ENCODE results near the gene NR3C2. TPM values are rescaled to one million over a fixed set of nuclear protein-coding genes. Genes with fewer than 3 reads are reported as not detected.

NR3C2 gene
- total and polyA plus RNA-seq, 3 donors from 2014 or later = 17.6 to 28.1 (median 19.9) TPM

DNA sequence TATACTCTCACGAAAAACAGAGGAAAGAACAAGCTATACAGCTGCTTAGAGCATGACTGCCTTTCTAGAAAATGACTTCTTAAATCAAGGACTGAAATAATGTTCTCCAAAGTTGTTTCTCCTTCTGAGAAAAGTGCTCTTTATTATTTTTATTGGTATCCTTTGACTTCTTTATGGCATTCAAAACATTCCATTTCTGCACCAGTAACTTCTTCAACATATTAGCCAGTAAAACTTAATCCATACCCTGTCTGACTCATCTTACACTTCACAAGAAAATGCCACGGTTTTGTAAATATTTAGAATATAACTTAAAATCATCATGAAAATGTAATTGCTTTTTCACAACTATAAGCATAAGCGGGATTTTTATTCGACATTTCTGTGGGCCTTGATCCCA is 180.4 kb downstream of the NR3C2 start:
- no peaks in the 10 kb centered on the region for H3K27me3 ChIP-seq
- H3K9me3 ChIP-seq = no peaks in the 10 kb centered on the region
- no peak for DNase-seq
- intact Hi-C loops (cut with DNase I; ENCODE audit: low total_unique reads) = no loop called here
- H3K4me1 ChIP-seq = no peaks in the 10 kb centered on the region
- TF ChIP-seq, protein P1, sequence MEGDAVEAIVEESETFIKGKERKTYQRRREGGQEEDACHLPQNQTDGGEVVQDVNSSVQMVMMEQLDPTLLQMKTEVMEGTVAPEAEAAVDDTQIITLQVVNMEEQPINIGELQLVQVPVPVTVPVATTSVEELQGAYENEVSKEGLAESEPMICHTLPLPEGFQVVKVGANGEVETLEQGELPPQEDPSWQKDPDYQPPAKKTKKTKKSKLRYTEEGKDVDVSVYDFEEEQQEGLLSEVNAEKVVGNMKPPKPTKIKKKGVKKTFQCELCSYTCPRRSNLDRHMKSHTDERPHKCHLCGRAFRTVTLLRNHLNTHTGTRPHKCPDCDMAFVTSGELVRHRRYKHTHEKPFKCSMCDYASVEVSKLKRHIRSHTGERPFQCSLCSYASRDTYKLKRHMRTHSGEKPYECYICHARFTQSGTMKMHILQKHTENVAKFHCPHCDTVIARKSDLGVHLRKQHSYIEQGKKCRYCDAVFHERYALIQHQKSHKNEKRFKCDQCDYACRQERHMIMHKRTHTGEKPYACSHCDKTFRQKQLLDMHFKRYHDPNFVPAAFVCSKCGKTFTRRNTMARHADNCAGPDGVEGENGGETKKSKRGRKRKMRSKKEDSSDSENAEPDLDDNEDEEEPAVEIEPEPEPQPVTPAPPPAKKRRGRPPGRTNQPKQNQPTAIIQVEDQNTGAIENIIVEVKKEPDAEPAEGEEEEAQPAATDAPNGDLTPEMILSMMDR (IDR thresholded peaks at IDR 0.05) = no peak
- TF ChIP-seq POLR2A (IDR thresholded peaks at IDR 0.05) = no peak
- 71 to 84% methylated on average over 4 of the region's 4 CpGs for whole genome bisulfite sequencing, 2 donors
- H3K36me3 ChIP-seq (ENCODE audit: low read depth, missing control alignments) = no peaks in the 10 kb centered on the region
- no peak overlapping the region for H3K27ac ChIP-seq
- H3K4me3 ChIP-seq = no peak overlapping the region

- Histone ChIP-seq H3K4me3 (no peak overlapping the region), H3K27me3 (no peaks in the 10 kb centered on the region), H3K4me1 (no peaks in the 10 kb centered on the region), H3K9me3 (no peaks in the 10 kb centered on the region), H3K27ac (no peak overlapping the region), H3K36me3 (ENCODE audit: low read depth, missing control alignments) (no peaks in the 10 kb centered on the region)
- intact Hi-C loops (cut with DNase I; ENCODE audit: low total_unique reads) = no loop called here
- WGBS, 2 donors = 96 to 98% methylated on average over 3 of the region's 3 CpGs
- no peak for DNase-seq
- TF ChIP-seq, protein P1 (IDR thresholded peaks at IDR 0.05) = no peak
- no peak for TF ChIP-seq POLR2A (IDR thresholded peaks at IDR 0.05)
Observed at GRCh38 chr4:148259841-148260240, 182.4 kb downstream of the NR3C2 start.

DNA sequence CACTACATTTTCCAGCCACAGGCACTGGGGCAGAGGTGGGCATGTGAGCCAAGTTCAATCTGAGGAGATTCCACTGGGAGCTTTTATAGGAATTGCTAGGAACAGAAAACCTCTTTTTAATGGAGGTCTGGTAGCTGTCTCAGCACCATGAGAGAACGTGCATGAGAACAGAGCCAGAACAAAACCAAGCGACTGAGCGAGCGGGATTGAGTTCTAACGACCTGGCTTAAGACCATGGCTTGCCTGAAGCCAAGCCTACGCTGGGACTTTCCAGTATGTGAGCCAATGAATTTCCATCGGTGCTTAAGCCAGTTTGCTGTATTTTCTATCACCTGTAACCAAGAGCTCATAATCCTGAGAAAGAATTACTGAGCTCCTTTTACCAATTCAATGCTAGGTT is 183.7 kb downstream of the NR3C2 start:
- H3K4me1 ChIP-seq = no peaks in the 10 kb centered on the region
- H3K4me3 ChIP-seq = no peak overlapping the region
- H3K27ac ChIP-seq = no peak overlapping the region
- no peak for TF ChIP-seq POLR2A (IDR thresholded peaks at IDR 0.05)
- TF ChIP-seq, protein P1 (IDR thresholded peaks at IDR 0.05) = no peak
- 59% methylated on average over 7 of the region's 7 CpGs for WGBS, 2 donors
- intact Hi-C loops (cut with DNase I; ENCODE audit: low total_unique reads) = no loop called here
- no peaks in the 10 kb centered on the region for H3K9me3 ChIP-seq
- no peaks in the 10 kb centered on the region for H3K36me3 ChIP-seq (ENCODE audit: low read depth, missing control alignments)
- no peaks in the 10 kb centered on the region for H3K27me3 ChIP-seq
- DNase-seq = no peak

GRCh38 chr4:148255344-148255720 is 186.9 kb downstream of the NR3C2 start:
- no peaks in the 10 kb centered on the region for H3K4me1 ChIP-seq
- no peaks in the 10 kb centered on the region for H3K9me3 ChIP-seq
- 60 to 82% methylated on average over 1 of the region's 1 CpG for WGBS, 2 donors
- no peaks in the 10 kb centered on the region for H3K36me3 ChIP-seq (ENCODE audit: low read depth, missing control alignments)
- no peaks in the 10 kb centered on the region for H3K27me3 ChIP-seq
- H3K27ac ChIP-seq = no peak overlapping the region
- TF ChIP-seq, protein P1 (IDR thresholded peaks at IDR 0.05) = no peak
- no peak for TF ChIP-seq POLR2A (IDR thresholded peaks at IDR 0.05)
- intact Hi-C loops (cut with DNase I; ENCODE audit: low total_unique reads) = no loop called here
- no peak overlapping the region for H3K4me3 ChIP-seq
- DNase-seq = no peak

GRCh38 chr4:148254621-148255343 is 187.4 kb downstream of the NR3C2 start:
- no peak for DNase-seq
- Histone ChIP-seq H3K27ac (no peak overlapping the region), H3K4me3 (no peak overlapping the region), H3K36me3 (ENCODE audit: low read depth, missing control alignments) (no peaks in the 10 kb centered on the region), H3K9me3 (no peaks in the 10 kb centered on the region), H3K27me3 (no peaks in the 10 kb centered on the region), H3K4me1 (no peaks in the 10 kb centered on the region)
- TF ChIP-seq, protein P1 (IDR thresholded peaks at IDR 0.05) = no peak
- TF ChIP-seq POLR2A (IDR thresholded peaks at IDR 0.05) = no peak
- intact Hi-C loops (cut with DNase I; ENCODE audit: low total_unique reads) = no loop called here
- WGBS, 2 donors = 88 to 89% methylated on average over 1 of the region's 1 CpG

Measured in testis (tissue), 3 donors.